Activated CD8-positive, alpha-beta memory T cell treated with anti-CD3 and anti-CD28 coated beads, Interleukin-2, amount 10 ng/mL, durations not matched to agents 7 days and 5 days (primary cell): ENCODE measurements around the gene TMPRSS2. TPM values are rescaled to one million over a fixed set of nuclear protein-coding genes. Genes with fewer than 3 reads are reported as not detected.

Source experiments
- ATAC-seq: fragments of 150-1000 bp; cut with Tn5 transposase; one replicate; pipeline ENCODE4 v1.10.0; 2021; ENCODE audit warnings: moderate library complexity
- CTCF ChIA-PET: fragments of 350-600 bp; sonication (Branson Sonifier 250); formaldehyde crosslinking; loops from one replicate; lab custom pipeline; 2021; ENCODE audit warnings: antibody characterized with exemption; lab: Charles Lee
- DNase-seq: peaks from one replicate; pipeline ENCODE4 v3.0.0-alpha.2; 2020
- H3K27ac Mint-ChIP-seq: one replicate; pipeline ENCODE4 v1.8.0; 2021; ENCODE audit warnings: mild to moderate bottlenecking, mixed read lengths
- H3K27me3 Mint-ChIP-seq: one replicate; pipeline ENCODE4 v1.8.0; 2021; ENCODE audit warnings: mixed read lengths
- H3K36me3 Mint-ChIP-seq: one replicate; pipeline ENCODE4 v1.8.0; 2021; ENCODE audit warnings: mild to moderate bottlenecking, mixed read lengths
- H3K4me1 Mint-ChIP-seq: one replicate; pipeline ENCODE4 v1.8.0; 2021; ENCODE audit warnings: mixed read lengths
- H3K4me3 Mint-ChIP-seq: one replicate; pipeline ENCODE4 v1.8.0; 2021; ENCODE audit warnings: mild to moderate bottlenecking, moderate library complexity, mixed read lengths
- H3K9me3 Mint-ChIP-seq: one replicate; pipeline ENCODE4 v1.8.0; 2022; ENCODE audit warnings: low read depth, mixed read lengths
- total RNA-seq, 2 experiments: library from RNA; stranded (reverse); gene quantifications; one replicate each; pipeline ENCODE4 v1.2.3, GENCODE V29; 2021

TMPRSS2 gene
- total RNA-seq, 2 experiments from 2014 or later, result not detected

DNA sequence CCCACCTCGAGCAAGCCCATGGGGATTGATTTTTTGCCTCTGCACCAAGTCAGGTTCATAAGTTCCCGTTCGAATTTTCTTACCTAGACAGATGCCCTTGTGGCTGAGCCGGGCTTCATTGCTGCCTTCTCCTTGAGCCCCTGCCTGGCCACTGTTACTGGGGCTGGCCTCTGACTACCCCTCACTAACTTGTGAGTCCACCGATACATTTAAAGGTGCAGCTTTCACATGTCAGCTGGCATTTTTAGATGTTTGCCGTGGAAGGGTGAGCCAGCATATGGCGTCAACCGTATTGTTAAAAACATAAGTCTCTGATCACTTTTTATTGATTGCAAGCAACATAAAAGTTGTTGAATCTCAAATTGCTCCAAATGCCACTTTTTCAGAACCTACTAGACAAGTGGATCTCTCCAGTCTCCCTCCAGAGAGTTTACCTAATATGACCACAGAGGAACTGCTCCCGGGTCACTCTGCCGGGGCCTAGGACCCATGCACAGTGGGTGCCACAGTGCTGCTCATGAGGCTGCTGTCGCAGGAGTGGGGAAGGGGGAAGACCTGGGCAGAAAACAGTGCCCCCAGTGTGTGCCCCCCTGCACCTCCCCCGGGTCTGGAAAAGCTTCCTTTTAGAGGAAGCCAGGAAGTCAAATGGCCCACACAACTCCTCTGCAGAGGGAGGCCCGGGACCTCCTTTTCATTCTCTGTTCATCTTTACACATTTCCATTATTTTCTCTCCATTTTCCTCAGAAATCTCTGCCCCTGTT, 63.1 kb downstream of the TMPRSS2 start:
- Mint-ChIP-seq H3K9me3 (no peaks in the 10 kb centered on the region), H3K4me1 (peaks cover 24% of the 10 kb centered on the region), H3K36me3 (peaks cover 89% of the 10 kb centered on the region), H3K4me3 (no peak overlapping the region), H3K27me3 (no peaks in the 10 kb centered on the region), H3K27ac (no peak overlapping the region)
- no peak for DNase-seq
- no peak for ATAC-seq
- CTCF ChIA-PET, result interaction anchor here (0.6 to 1.5 kb wide), 2 partner anchors 10 to 161 kb away, joined by 3 to 6 read pairs; no protein-coding TSS in a partner anchor

DNA sequence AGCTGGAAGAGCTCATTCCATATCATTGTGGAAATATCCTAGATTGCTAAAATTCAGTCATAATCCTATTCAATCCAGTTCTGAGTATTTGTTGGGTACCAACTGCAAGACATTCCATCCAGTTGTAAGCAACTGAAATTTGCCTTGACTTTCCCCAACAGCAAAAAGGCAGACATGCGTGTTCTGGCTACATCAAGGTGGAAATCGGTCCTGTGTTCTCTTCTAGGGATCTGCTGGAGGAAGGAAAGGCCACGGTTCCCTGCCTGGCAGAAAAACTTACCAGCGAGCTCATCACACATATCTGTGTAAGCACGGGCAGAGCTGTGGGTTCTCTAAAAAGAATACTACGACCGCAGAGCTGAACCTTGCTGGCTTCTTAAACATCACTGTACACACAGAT, 64.4 kb downstream of the TMPRSS2 start:
- Mint-ChIP-seq H3K4me3 (no peak overlapping the region), H3K27ac (no peak overlapping the region), H3K4me1 (peaks cover 35% of the 10 kb centered on the region), H3K36me3 (peaks cover 88% of the 10 kb centered on the region), H3K27me3 (no peaks in the 10 kb centered on the region), H3K9me3 (no peaks in the 10 kb centered on the region)
- no peak for ATAC-seq
- CTCF ChIA-PET, result interaction anchor here (1.5 kb wide), 1 partner anchor 160 kb away, joined by 6 read pairs; no protein-coding TSS in a partner anchor
- DNase-seq, result no peak

DNA sequence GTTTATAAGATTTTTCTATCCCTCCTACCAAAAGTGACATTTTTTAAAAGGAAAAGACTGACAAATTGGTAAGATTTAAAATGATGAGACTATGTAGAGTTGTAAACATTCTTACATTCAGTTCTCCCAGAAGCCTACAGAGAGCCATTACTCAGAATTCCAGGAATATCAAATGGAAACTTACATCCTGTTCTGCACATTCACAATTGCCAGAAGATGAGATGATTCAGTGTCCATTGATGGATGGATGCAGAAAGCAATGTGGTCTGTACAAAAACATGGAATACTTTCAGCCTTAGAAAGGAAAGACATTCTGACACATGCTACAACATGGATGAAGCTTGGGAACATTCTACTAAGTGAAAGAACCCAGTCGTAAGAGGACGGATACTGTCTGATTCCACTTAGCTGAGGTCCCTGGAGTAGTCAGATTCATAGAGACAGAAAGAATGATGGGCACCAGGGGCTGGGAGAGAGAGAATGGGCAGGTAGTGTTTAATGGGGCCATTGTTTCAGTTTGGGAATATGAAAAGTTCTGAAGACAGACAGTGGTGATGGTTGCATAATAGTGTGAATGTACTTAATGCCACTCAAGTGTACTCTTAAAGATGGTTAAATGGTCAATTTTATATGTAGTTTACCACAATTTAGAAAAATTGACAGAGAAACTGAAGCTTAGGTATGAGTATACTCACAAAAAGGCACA, 65.3 kb downstream of the TMPRSS2 start:
- CTCF ChIA-PET, result no interaction called here
- H3K36me3 Mint-ChIP-seq, result peaks cover 90% of the 10 kb centered on the region
- H3K4me1 Mint-ChIP-seq, result peaks cover 39% of the 10 kb centered on the region
- no peak overlapping the region for H3K4me3 Mint-ChIP-seq
- no peaks in the 10 kb centered on the region for H3K27me3 Mint-ChIP-seq
- ATAC-seq, result no peak
- no peaks in the 10 kb centered on the region for H3K9me3 Mint-ChIP-seq
- DNase-seq, result no peak
- no peak overlapping the region for H3K27ac Mint-ChIP-seq

DNA sequence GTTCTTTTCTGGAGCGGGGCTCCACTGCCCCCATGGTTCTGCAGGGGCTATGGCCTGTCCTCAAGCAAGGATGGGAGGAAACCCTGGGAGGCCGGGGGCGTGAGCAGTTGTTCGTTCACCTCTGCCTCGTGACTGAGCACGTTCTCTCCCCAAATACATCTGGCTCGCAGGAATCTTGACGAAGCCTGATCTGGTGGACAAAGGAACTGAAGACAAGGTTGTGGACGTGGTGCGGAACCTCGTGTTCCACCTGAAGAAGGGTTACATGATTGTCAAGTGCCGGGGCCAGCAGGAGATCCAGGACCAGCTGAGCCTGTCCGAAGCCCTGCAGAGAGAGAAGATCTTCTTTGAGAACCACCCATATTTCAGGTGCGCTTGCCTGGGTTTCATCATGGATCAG, 66.4 kb downstream of the TMPRSS2 start:
- ATAC-seq, result no peak
- CTCF ChIA-PET, result no interaction called here
- DNase-seq, result no peak
- Mint-ChIP-seq H3K9me3 (no peaks in the 10 kb centered on the region), H3K27me3 (no peaks in the 10 kb centered on the region), H3K4me3 (no peak overlapping the region), H3K4me1 (peaks cover 47% of the 10 kb centered on the region), H3K27ac (no peak overlapping the region), H3K36me3 (peaks cover 88% of the 10 kb centered on the region)

DNA sequence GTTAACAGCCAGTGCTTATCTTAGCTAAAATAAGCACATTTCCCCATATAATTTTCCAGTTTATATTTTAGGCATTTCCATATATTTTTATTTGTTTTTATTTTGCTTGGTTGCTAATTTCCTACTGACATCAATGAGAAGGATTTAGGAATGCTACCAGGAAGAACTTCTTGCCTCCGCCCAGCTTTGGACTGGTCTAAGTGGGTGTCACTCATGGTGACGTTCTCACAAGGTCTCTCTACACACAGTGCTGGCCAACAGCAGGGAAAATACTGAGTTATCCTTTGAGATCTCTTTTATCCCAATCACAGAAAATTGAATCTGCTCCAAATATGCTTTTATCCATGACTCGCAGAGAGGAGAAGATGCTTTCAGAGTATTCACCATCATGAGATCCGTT, 68.7 kb downstream of the TMPRSS2 start:
- Mint-ChIP-seq H3K27ac (no peak overlapping the region), H3K9me3 (no peaks in the 10 kb centered on the region), H3K4me3 (no peak overlapping the region), H3K27me3 (no peaks in the 10 kb centered on the region), H3K4me1 (peaks cover 65% of the 10 kb centered on the region), H3K36me3 (peaks cover 88% of the 10 kb centered on the region)
- DNase-seq (no peak), ATAC-seq (no peak)
- CTCF ChIA-PET, result interaction anchor here (1.3 to 1.6 kb wide), 3 partner anchors 9 to 28 kb away, joined by 3 to 4 read pairs (median 3); no protein-coding TSS in a partner anchor

DNA sequence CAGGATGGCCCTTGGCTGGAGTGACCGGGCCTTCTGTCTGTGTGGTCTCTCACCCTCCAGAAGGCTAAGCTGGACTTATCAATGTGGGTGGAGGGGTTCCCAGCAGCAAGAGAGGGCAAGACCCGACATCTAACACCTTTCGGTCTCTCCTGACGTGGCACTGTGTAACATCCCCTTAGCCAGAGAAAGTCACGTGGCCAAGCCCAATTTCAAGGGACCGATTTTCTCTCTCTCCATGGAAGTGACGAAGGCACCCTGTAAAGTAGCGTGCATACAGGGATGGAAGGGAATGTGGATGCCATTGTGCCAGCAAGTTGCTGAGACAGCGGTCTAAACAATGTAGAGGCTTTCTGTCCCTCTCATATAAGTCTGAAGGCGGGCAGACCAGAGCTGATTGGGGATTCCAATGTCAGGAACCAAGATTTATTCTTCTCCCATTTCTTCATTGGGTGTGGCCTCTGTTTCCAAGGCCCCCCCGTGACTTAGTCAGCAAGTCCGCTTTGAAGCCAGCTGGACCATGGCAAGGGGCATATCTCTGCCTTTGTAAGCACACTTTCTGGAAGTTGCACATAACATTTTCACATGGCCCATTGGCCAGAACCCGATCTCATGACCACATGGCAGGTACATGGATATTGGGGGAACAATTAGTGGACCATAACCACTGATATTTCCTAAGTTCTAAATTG, 69.4 kb downstream of the TMPRSS2 start:
- Mint-ChIP-seq H3K4me3 (no peak overlapping the region), H3K9me3 (no peaks in the 10 kb centered on the region), H3K36me3 (peaks cover 91% of the 10 kb centered on the region), H3K27me3 (no peaks in the 10 kb centered on the region), H3K4me1 (peaks cover 69% of the 10 kb centered on the region), H3K27ac (no peak overlapping the region)
- ATAC-seq (no peak), DNase-seq (peak; percentile 28)
- CTCF ChIA-PET, result interaction anchor here (1.5 kb wide), 1 partner anchor 28 kb away, joined by 3 read pairs; no protein-coding TSS in a partner anchor

DNA sequence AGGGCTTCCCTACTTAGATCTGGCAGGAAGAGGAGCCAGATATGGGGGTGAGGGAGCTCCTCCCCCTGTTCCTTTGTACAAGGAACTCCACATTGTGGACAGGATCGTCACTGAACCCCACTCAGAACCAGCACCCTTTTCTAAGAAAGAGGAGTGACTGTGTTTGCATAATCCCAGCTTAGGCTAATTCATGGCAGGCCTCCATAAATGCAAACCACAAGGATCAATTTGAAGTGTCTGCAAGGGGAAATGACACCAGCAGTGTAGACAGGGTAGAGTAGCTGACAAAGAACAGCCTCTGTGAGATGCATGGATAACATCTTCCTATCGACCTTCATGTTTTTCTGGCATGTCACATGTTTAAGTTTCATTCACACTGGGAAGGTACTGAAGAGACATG, 70.2 kb downstream of the TMPRSS2 start:
- Mint-ChIP-seq H3K4me1 (peaks cover 73% of the 10 kb centered on the region), H3K27ac (peak overlapping the region; percentile 35), H3K27me3 (no peaks in the 10 kb centered on the region), H3K4me3 (no peak overlapping the region), H3K9me3 (no peaks in the 10 kb centered on the region), H3K36me3 (peaks cover 91% of the 10 kb centered on the region)
- CTCF ChIA-PET, result interaction anchor here (0.7 to 1.5 kb wide), 2 partner anchors 27 to 154 kb away, joined by 3 read pairs; no protein-coding TSS in a partner anchor
- DNase-seq (peak; percentile 29), ATAC-seq (peak; percentile 17)

DNA sequence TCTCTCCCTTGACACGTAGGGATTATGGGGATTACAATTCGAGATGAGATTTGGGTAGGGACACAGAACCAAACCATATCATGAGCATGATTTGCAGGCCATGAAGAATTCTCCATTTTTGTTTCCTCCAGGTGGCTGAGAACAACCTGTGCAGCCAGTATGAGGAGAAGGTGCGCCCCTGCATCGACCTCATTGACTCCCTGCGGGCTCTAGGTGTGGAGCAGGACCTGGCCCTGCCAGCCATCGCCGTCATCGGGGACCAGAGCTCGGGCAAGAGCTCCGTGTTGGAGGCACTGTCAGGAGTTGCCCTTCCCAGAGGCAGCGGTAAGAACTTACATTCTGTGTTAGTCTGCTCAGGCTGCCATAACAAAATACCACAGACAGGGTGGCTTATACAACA, 72.3 kb downstream of the TMPRSS2 start:
- ATAC-seq (no peak), DNase-seq (peak; percentile 23)
- Mint-ChIP-seq H3K36me3 (peaks cover 94% of the 10 kb centered on the region), H3K27me3 (no peaks in the 10 kb centered on the region), H3K27ac (peak overlapping the region; percentile 53), H3K9me3 (no peaks in the 10 kb centered on the region), H3K4me3 (no peak overlapping the region), H3K4me1 (peaks cover 79% of the 10 kb centered on the region)
- CTCF ChIA-PET, result no interaction called here

DNA sequence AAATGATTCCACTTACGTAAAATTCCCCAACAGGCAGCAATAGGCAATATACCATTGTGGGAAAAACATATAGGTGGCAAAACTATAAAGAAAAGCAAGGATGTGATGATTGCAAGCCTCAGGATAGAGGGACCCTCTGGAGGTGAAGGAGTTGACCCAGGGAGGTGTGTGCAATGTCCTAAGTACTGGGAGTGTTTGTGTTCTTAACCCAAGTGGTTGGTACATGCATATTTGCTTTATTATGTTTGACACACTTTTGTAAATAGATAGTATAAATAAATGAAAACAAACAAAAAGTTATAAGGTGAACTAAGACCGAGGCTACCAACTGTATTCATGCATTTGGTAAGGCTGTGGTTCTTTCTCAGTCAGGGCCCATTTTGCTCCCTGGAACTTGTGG, 74.4 kb downstream of the TMPRSS2 start:
- peak overlapping the region; percentile 13 for H3K4me3 Mint-ChIP-seq

DNA sequence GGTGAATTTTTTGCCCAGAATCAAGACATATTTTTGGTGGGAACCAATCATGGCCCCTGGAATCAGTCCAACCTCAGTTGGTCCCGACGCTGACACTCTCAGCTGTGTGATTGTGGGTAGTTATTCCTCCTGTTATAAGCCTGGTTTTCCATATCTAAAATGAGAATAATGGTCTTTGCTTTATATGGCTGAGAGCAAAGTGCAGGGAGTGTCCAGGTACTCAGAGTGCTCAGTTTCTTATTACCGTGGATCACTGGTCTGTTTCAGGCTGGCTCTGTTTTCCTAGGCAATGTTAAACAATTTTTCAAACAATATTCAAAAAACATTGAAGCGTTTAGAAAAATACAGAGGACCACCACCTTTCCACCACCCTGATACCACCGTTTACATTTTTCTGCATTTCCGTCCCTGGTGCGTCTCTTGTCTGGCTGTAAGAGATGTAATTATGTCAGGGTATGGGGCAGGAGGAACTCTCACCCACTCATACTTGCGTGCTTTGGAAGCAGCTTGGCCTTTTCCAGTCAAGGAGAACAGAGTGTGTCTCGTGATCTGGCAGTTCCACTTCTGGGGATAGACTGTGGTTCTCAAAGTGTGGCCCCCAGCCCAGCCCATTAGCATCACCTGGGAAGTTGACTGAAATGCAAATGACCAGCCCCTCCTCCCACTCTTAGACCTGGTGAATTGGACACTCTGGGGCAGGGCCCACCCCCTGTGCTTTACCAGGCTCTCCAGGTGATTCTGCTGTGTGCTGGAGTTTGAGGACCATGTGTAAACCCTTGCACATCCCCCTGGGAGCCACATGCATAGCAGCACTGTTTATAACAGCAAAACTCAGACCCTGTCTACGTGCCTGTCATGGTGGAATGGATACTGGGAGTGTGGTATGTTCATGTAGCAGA, 75.1 kb downstream of the TMPRSS2 start:
- Mint-ChIP-seq H3K4me3 (peak overlapping the region; percentile 26), H3K27me3 (no peaks in the 10 kb centered on the region), H3K27ac (peak overlapping the region; percentile 11), H3K36me3 (peaks cover 95% of the 10 kb centered on the region), H3K4me1 (peaks cover 86% of the 10 kb centered on the region), H3K9me3 (no peaks in the 10 kb centered on the region)
- ATAC-seq (no peak), DNase-seq (no peak)
- CTCF ChIA-PET, result interaction anchor here (2.2 kb wide), 1 partner anchor 150 kb away, joined by 6 read pairs; no protein-coding TSS in a partner anchor

More for the DNA sequence above, 74.4 kb downstream of the TMPRSS2 start:
- Mint-ChIP-seq H3K27me3 (no peaks in the 10 kb centered on the region), H3K36me3 (peaks cover 93% of the 10 kb centered on the region), H3K4me1 (peaks cover 84% of the 10 kb centered on the region), H3K9me3 (no peaks in the 10 kb centered on the region), H3K27ac (no peak overlapping the region)
- CTCF ChIA-PET, result no interaction called here
- ATAC-seq (no peak), DNase-seq (no peak)

DNA sequence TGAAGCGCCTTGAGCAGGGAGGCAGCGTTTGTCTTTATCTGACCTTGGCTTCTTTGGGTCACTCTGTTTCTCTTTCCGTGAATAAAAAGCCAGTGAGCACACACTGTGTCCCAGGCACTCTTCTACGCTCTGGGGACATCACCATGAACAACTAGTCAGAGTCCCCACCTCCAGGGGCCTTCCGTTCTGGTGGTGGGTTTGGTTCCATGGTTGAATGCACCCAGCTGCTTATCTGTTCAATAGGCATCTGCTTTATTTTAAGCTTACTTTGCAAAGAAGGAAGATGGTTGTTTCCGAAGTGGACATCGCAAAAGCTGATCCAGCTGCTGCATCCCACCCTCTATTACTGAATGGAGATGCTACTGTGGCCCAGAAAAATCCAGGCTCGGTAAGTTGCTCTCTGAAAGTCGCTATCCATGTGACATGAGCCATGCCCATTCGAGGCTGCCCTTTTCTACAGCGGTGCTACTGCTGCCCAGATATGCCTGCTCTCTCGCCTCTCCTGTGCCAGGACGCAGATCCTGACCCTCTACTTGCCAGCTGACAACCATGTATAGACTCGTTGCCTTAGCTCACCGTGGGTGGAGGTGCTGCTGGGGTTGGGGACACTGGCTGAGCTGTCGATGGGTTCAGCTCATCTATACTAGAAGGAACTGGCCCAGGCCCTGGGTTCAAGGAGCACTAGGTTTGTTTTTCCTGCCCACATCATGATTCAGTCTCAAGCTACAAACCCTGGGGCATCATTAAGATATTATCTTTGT, 76.0 kb downstream of the TMPRSS2 start:
- DNase-seq (peak; percentile 34), ATAC-seq (no peak)
- no peaks in the 10 kb centered on the region for H3K27me3 Mint-ChIP-seq
- peaks cover 96% of the 10 kb centered on the region for H3K36me3 Mint-ChIP-seq
- CTCF ChIA-PET, result interaction anchor here (2.0 to 2.2 kb wide), 2 partner anchors 8 to 149 kb away, joined by 4 to 6 read pairs; no protein-coding TSS in a partner anchor
- H3K27ac Mint-ChIP-seq, result peak overlapping the region; percentile 11
- peaks cover 86% of the 10 kb centered on the region for H3K4me1 Mint-ChIP-seq
- H3K4me3 Mint-ChIP-seq, result peak overlapping the region; percentile 26
- no peaks in the 10 kb centered on the region for H3K9me3 Mint-ChIP-seq
